A549 (cell line): ENCODE data around the gene CCNQ. TPM values are rescaled to one million over a fixed set of nuclear protein-coding genes. Genes with fewer than 3 reads are reported as not detected.

Experiments used
- ATAC-seq, 2 experiments: fragments of 200-7000 bp in 1 of 2; fragments of >200 bp in 1 of 2; cut with Nextera tagmentation in 1 of 2; cut with Tn5 transposase in 1 of 2; 3 replicates each; pipeline versions ENCODE4 v1.8.0 to v1.9.1; 2018 to 2020; ENCODE audit warnings: mild to moderate bottlenecking in 1 of 2, moderate library complexity in 1 of 2
- CTCF ChIA-PET: fragments of 300-600 bp; sonication (Branson Sonifier 250); formaldehyde crosslinking; extraction: SDS; loops from one replicate; lab custom pipeline; 2021; ENCODE audit warnings: antibody characterized with exemption, inconsistent platforms; lab: Yijun Ruan, JAX
- POLR2A ChIA-PET: fragments of 350-600 bp; formaldehyde crosslinking; extraction: SDS; loops from one replicate; lab custom pipeline; 2021; ENCODE audit warnings: antibody characterized with exemption, inconsistent platforms; lab: Yijun Ruan, JAX
- DNase-seq, 2 experiments: peaks; one replicate each; pipeline versions ENCODE4 v3.0.0 to v3.0.0-alpha.2; 2011 to 2016; ENCODE audit warnings: low read depth in 1 of 2, low spot score in 1 of 2
- FAIRE-seq: peaks from 2 replicates; lab custom pipeline; 2011; peaks lifted over from hg19 to GRCh38; lab: Jason Lieb, UNC
- H3K27ac ChIP-seq, 2 experiments: fragments of >200 bp; sonication (Bioruptor Twin); formaldehyde crosslinking; 3 replicates each; pipeline ENCODE4 v1.5.1; 2016 to 2017
- H3K4me1 ChIP-seq: fragments of >200 bp; sonication (Bioruptor Twin); formaldehyde crosslinking; 3 replicates; pipeline ENCODE4 v1.6.1; 2016
- H3K4me2 ChIP-seq: fragments of >200 bp; sonication (Bioruptor Twin); formaldehyde crosslinking; 3 replicates; pipeline ENCODE4 v1.6.1; 2016
- H3K4me3 ChIP-seq: fragments of >200 bp; sonication (Bioruptor Twin); formaldehyde crosslinking; 3 replicates; pipeline ENCODE4 v1.5.1; 2016
- H3K9me3 ChIP-seq: fragments of >200 bp; sonication (Bioruptor Twin); formaldehyde crosslinking; 3 replicates; pipeline ENCODE4 v1.6.1; 2016
- CBX2 ChIP-seq: fragments of 200-600 bp; sonication (generic); IDR thresholded peaks from 2 replicates; pipeline ENCODE4 v1.6.1; 2016; ENCODE audit warnings: low read depth, mild to moderate bottlenecking, borderline replicate concordance
- CTCF ChIP-seq: fragments of >200 bp; sonication (Bioruptor Twin); formaldehyde crosslinking; IDR thresholded peaks from 3 replicates; pipeline ENCODE4 v1.5.1; 2016
- E2F6 ChIP-seq: IDR thresholded peaks from 2 replicates; pipeline ENCODE4 v1.6.1; 2012; ENCODE audit warnings: low read depth, borderline replicate concordance
- ELK1 ChIP-seq: fragments of 150-350 bp; IDR thresholded peaks from 2 replicates; pipeline ENCODE4 v1.6.1; 2014; ENCODE audit warnings: low read depth, mild to moderate bottlenecking, low read length
- EP300 ChIP-seq, 2 experiments: fragments of >200 bp; sonication (Bioruptor Twin); formaldehyde crosslinking; IDR thresholded peaks; 2 replicates in 1 of 2; 3 replicates in 1 of 2; pipeline ENCODE4 v1.6.1; 2016 to 2017
- ESRRA ChIP-seq: fragments of 150-350 bp; IDR thresholded peaks from 2 replicates; pipeline ENCODE4 v1.6.1; 2014; ENCODE audit warnings: mild to moderate bottlenecking, low read length, borderline replicate concordance
- FOSB ChIP-seq: fragments of 250-450 bp; sonication (Bioruptor Pico); IDR thresholded peaks from 2 replicates; pipeline ENCODE4 v1.5.0; 2020; ENCODE audit warnings: mild to moderate bottlenecking, moderate library complexity
- FOXS1 ChIP-seq: fragments of 250-450 bp; sonication (Bioruptor Pico); IDR thresholded peaks from 2 replicates; pipeline ENCODE4 v1.5.0; 2020; ENCODE audit warnings: mild to moderate bottlenecking, moderate library complexity
- HDAC2 ChIP-seq: fragments of 200-600 bp; sonication (generic); IDR thresholded peaks from 2 replicates; pipeline ENCODE4 v1.6.1; 2016
- HOXA7 ChIP-seq: fragments of 250-450 bp; sonication (Bioruptor Pico); IDR thresholded peaks from 2 replicates; pipeline ENCODE4 v1.5.0; 2020; ENCODE audit warnings: mild to moderate bottlenecking, moderate library complexity
- HOXB5 ChIP-seq: fragments of 250-450 bp; sonication (Bioruptor Pico); IDR thresholded peaks from 2 replicates; pipeline ENCODE4 v1.5.0; 2020; ENCODE audit warnings: mild to moderate bottlenecking, moderate library complexity
- KDM1A ChIP-seq: fragments of 200-600 bp; sonication (generic); IDR thresholded peaks from 2 replicates; pipeline ENCODE4 v1.6.1; 2016; ENCODE audit warnings: low read depth, mild to moderate bottlenecking
- KDM5A ChIP-seq: fragments of 200-600 bp; sonication (generic); IDR thresholded peaks from 2 replicates; pipeline ENCODE4 v1.6.1; 2016; ENCODE audit warnings: antibody characterized with exemption, mild to moderate bottlenecking
- MAX ChIP-seq: IDR thresholded peaks from 2 replicates; pipeline ENCODE4 v1.6.1; 2012
- NR3C1 ChIP-seq: fragments of >200 bp; sonication (Bioruptor Twin); formaldehyde crosslinking; IDR thresholded peaks from 3 replicates; pipeline ENCODE4 v1.6.1; 2017
- POLR2AphosphoS2 ChIP-seq: conservative IDR thresholded peaks from 2 replicates; pipeline ENCODE4 v1.6.1; 2012; ENCODE audit warnings: low read length, improper control_type of control experiment, inconsistent platforms
- RAD21 ChIP-seq, 2 experiments: fragments of >200 bp in 1 of 2; sonication (Bioruptor Twin) in 1 of 2; formaldehyde crosslinking in 1 of 2; IDR thresholded peaks in 1 of 2; conservative IDR thresholded peaks in 1 of 2; 2 replicates in 1 of 2; 3 replicates in 1 of 2; pipeline ENCODE4 v1.6.1; 2012 to 2018; ENCODE audit warnings: inconsistent platforms in 1 of 2
- RFX5 ChIP-seq: fragments of 450-650 bp; IDR thresholded peaks from 2 replicates; pipeline ENCODE4 v1.7.1; 2014; ENCODE audit warnings: antibody characterized with exemption, mild to moderate bottlenecking, moderate library complexity
- RNF2 ChIP-seq: fragments of 200-600 bp; sonication (generic); IDR thresholded peaks from 2 replicates; pipeline ENCODE4 v1.6.1; 2016; ENCODE audit warnings: low read depth, mild to moderate bottlenecking, antibody characterized with exemption, moderate library complexity, borderline replicate concordance
- ZC3H11A ChIP-seq: fragments of 450-650 bp; IDR thresholded peaks from 2 replicates; pipeline ENCODE4 v1.6.1; 2014; ENCODE audit warnings: antibody characterized with exemption, mild to moderate bottlenecking
- ZNF302 ChIP-seq: fragments of 250-450 bp; sonication (Bioruptor Pico); IDR thresholded peaks from 2 replicates; pipeline ENCODE4 v1.9.0; 2021; ENCODE audit warnings: inconsistent platforms, mild to moderate bottlenecking, moderate library complexity
- WGBS: methylation state at CpG from one replicate; pipeline ENCODE4 v1.1.6; 2017; ENCODE audit errors: missing lambda C conversion rate; 5-methylcytosine and 5-hydroxymethylcytosine counted together
- polyA plus RNA-seq, 4 experiments: library from polyadenylated mRNA; depleted of rRNA in 3 of 4; stranded (reverse); fragments of >200 nt; fragmentation: RNase III in 1 of 4; extraction: RNeasy Plus Mini Kit Qiagen cat#74134 plus additional on column Dnase treatment in 1 of 4; gene quantifications; 2 replicates in 3 of 4; 3 replicates in 1 of 4; pipeline ENCODE4 v1.2.3, GENCODE V29; 2011 to 2017

CCNQ gene
- polyA plus RNA-seq, 2 of the 4 experiments (the other 2 are of a cell fraction): 25.6 to 32.0 TPM

- ATAC-seq (no peak), DNase-seq (no peak), FAIRE-seq (no peak)
- no peaks in the 10 kb centered on the region for H3K4me1 ChIP-seq
- no peaks in the 10 kb centered on the region for H3K9me3 ChIP-seq
- 80% methylated on average over 16 of the region's 19 CpGs for WGBS
- TF ChIP-seq FOSB (CRISPR knock-in tag) (no peak), ESRRA (no peak), CBX2 (no peak), FOXS1 (CRISPR knock-in tag) (no peak), KDM1A (no peak), NR3C1 (no peak), ELK1 (no peak), HDAC2 (no peak), RAD21 (conservative IDR thresholded peaks at IDR 0.05 in 1 of 2, IDR thresholded peaks at IDR 0.05 in 1 of 2) (no peak), E2F6 (no peak), ZNF302 (CRISPR knock-in tag) (no peak), RFX5 (no peak), HOXA7 (no peak), CTCF (no peak), ZC3H11A (no peak), RNF2 (no peak), MAX (no peak), KDM5A (no peak), EP300 (IDR thresholded peaks at IDR 0.05) (no peak), POLR2AphosphoS2 (no peak)
- POLR2A ChIA-PET: no interaction called here
- H3K4me2 ChIP-seq: no peak overlapping the region
- CTCF ChIA-PET: interaction anchor here (0.8 to 3.6 kb wide), 10 partner anchors 9 to 35 kb away, joined by 3 to 13 read pairs (median 4); no protein-coding TSS in a partner anchor
- no peak overlapping the region for H3K4me3 ChIP-seq
- no peak overlapping the region for H3K27ac ChIP-seq
Observed at GRCh38 chrX:153631907-153632594, 33.1 kb upstream of the CCNQ start.

- Histone ChIP-seq H3K4me1 (no peaks in the 10 kb centered on the region), H3K27ac (no peak overlapping the region), H3K4me2 (no peak overlapping the region), H3K9me3 (no peaks in the 10 kb centered on the region), H3K4me3 (no peak overlapping the region)
- 68% methylated on average over 2 of the region's 2 CpGs for WGBS
- TF ChIP-seq HOXB5 (CRISPR knock-in tag) (no peak), FOSB (CRISPR knock-in tag) (no peak), HOXA7 (no peak)
- no peak for DNase-seq
- ATAC-seq: no peak
- no peak for FAIRE-seq
- CTCF ChIA-PET: interaction anchor here (0.8 to 3.6 kb wide), 8 partner anchors 13 to 36 kb away, joined by 3 to 13 read pairs (median 4); no protein-coding TSS in a partner anchor
- POLR2A ChIA-PET: no interaction called here
Observed at GRCh38 chrX:153631346-153631745, 32.4 kb upstream of the CCNQ start.
